ENCODE results near the gene DISC1. TPM values are rescaled to one million over a fixed set of nuclear protein-coding genes. Genes with fewer than 3 reads are reported as not detected.

The DISC1 gene
- total RNA-seq, 2 donors from 2014 or later: 8.0 to 9.4 TPM

GRCh38 chr1:231856894-231857293 is 230.3 kb downstream of the DISC1 start:
- DNase-seq: no peak

GRCh38 chr1:231857609-231858135 is 231.1 kb downstream of the DISC1 start:
- Histone ChIP-seq H3K9ac (ENCODE audit: extremely low read depth, low read length, poor library complexity, severe bottlenecking) (no peak overlapping the region), H3K27ac (ENCODE audit: low read depth, low read length) (no peak overlapping the region), H3K27me3 (ENCODE audit: control insufficient read depth, insufficient read depth, low read length, poor library complexity, severe bottlenecking) (no peaks in the 10 kb centered on the region), H3K9me3 (ENCODE audit: control insufficient read depth, low read length) (no peaks in the 10 kb centered on the region), H3K36me3 (ENCODE audit: control insufficient read depth, insufficient read depth, low read length) (no peaks in the 10 kb centered on the region), H3K4me3 (ENCODE audit: low read length) (no peak overlapping the region), H3K4me1 (ENCODE audit: control insufficient read depth, insufficient read depth, low read length) (peaks cover 14% of the 10 kb centered on the region)
- no peak for DNase-seq
- no peaks in the 10 kb centered on the region for H3K36me3 Mint-ChIP-seq (ENCODE audit: low read depth)
- no peak overlapping the region for H3K4me3 Mint-ChIP-seq
- H3K27ac Mint-ChIP-seq: no peak overlapping the region
- no peaks in the 10 kb centered on the region for H3K9me3 Mint-ChIP-seq
- no peaks in the 10 kb centered on the region for H3K27me3 Mint-ChIP-seq (ENCODE audit: insufficient read depth)
- H3K4me1 Mint-ChIP-seq: peaks cover 10% of the 10 kb centered on the region
- WGBS, 2 experiments (ENCODE audit: insufficient coverage in 1 of 2, insufficient read length in 1 of 2): 89 to 94% methylated on average over 5 to 8 of the region's 8 CpGs
- no peak for TF ChIP-seq CTCF (conservative IDR thresholded peaks at IDR 0.05)

More at GRCh38 chr1:231856894-231857293, 230.3 kb downstream of the DISC1 start:
- peaks cover 14% of the 10 kb centered on the region for H3K4me1 ChIP-seq (ENCODE audit: control insufficient read depth, insufficient read depth, low read length)
- no peak overlapping the region for H3K27ac ChIP-seq (ENCODE audit: low read depth, low read length)
- H3K36me3 Mint-ChIP-seq (ENCODE audit: low read depth): no peaks in the 10 kb centered on the region
- no peak overlapping the region for H3K9ac ChIP-seq (ENCODE audit: extremely low read depth, low read length, poor library complexity, severe bottlenecking)
- H3K27me3 Mint-ChIP-seq (ENCODE audit: insufficient read depth): no peaks in the 10 kb centered on the region
- no peaks in the 10 kb centered on the region for H3K36me3 ChIP-seq (ENCODE audit: control insufficient read depth, insufficient read depth, low read length)
- H3K4me3 ChIP-seq (ENCODE audit: low read length): no peak overlapping the region
- peaks cover 15% of the 10 kb centered on the region for H3K4me1 Mint-ChIP-seq
- no peak for TF ChIP-seq CTCF (conservative IDR thresholded peaks at IDR 0.05)
- no peaks in the 10 kb centered on the region for H3K9me3 Mint-ChIP-seq
- no peak overlapping the region for H3K4me3 Mint-ChIP-seq
- H3K27me3 ChIP-seq (ENCODE audit: control insufficient read depth, insufficient read depth, low read length, poor library complexity, severe bottlenecking): no peaks in the 10 kb centered on the region
- WGBS, 2 experiments (ENCODE audit: insufficient coverage in 1 of 2, insufficient read length in 1 of 2): 95 to 96% methylated on average over 3 to 4 of the region's 4 CpGs
- no peaks in the 10 kb centered on the region for H3K9me3 ChIP-seq (ENCODE audit: control insufficient read depth, low read length)
- H3K27ac Mint-ChIP-seq: no peak overlapping the region

GRCh38 chr1:231860221-231861088 is 233.9 kb downstream of the DISC1 start:
- no peak overlapping the region for H3K4me3 Mint-ChIP-seq
- no peaks in the 10 kb centered on the region for H3K9me3 Mint-ChIP-seq
- Histone ChIP-seq H3K27ac (ENCODE audit: low read depth, low read length) (no peak overlapping the region), H3K36me3 (ENCODE audit: control insufficient read depth, insufficient read depth, low read length) (no peaks in the 10 kb centered on the region), H3K27me3 (ENCODE audit: control insufficient read depth, insufficient read depth, low read length, poor library complexity, severe bottlenecking) (no peaks in the 10 kb centered on the region), H3K4me3 (ENCODE audit: low read length) (no peak overlapping the region), H3K4me1 (ENCODE audit: control insufficient read depth, insufficient read depth, low read length) (peaks cover 14% of the 10 kb centered on the region), H3K9ac (ENCODE audit: extremely low read depth, low read length, poor library complexity, severe bottlenecking) (no peak overlapping the region), H3K9me3 (ENCODE audit: control insufficient read depth, low read length) (no peaks in the 10 kb centered on the region)
- no peaks in the 10 kb centered on the region for H3K27me3 Mint-ChIP-seq (ENCODE audit: insufficient read depth)
- no peak overlapping the region for H3K27ac Mint-ChIP-seq
- 97 to 98% methylated on average over 3 to 5 of the region's 5 CpGs for WGBS, 2 experiments (ENCODE audit: insufficient coverage in 1 of 2, insufficient read length in 1 of 2)
- DNase-seq: no peak
- H3K4me1 Mint-ChIP-seq: peaks cover 15% of the 10 kb centered on the region
- no peaks in the 10 kb centered on the region for H3K36me3 Mint-ChIP-seq (ENCODE audit: low read depth)
- TF ChIP-seq CTCF (conservative IDR thresholded peaks at IDR 0.05): no peak
